Measurements from ENCODE around the gene FBRSL1. TPM values are rescaled to one million over a fixed set of nuclear protein-coding genes. Genes with fewer than 3 reads are reported as not detected.

Gene FBRSL1
- total and polyA plus RNA-seq, 9 donors: 6.9 to 72.9 (median 54.2) TPM

DNA sequence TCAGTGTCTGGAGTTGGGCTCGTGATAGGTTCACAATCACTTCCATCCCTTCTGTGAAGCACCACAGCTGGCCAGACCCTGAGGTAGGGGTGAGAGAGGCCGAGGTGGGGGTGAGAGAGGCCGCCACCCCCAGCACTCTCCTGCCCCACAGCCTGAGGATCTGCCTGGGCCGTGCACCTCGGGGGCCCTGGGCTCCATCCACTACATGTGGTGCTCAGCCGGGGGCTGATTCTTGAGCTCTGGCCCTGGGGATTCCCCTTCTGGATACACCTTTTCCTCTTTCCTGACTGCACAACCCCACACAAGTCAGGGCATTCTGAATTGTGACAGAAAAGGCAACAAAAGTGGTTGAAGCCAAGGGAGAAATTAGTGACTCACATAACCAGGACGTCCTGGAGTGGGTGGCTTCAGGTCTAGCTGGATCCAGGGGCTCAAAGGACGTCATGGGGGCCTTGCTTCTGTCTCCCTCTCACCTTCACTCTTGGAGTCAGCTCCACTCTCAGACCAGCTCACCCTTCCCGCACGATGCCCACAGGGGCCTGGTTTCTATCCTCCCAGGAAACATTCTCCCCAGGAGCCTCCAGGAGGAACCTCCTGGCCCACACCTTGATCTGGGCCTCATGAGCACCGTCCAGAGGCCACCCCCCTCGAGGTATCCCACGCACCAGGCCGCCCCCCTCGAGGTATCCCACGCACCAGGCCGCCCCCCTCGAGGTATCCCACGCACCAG is 12.1 kb upstream of the FBRSL1 start:
- peaks cover 14% of the 10 kb centered on the region for H3K27me3 ChIP-seq (ENCODE audit: control insufficient read depth, insufficient read depth, low read length)
- DNase-seq: no peak
- H3K9me3 ChIP-seq (replicated peaks; ENCODE audit: control insufficient read depth, low read depth, low read length): no peaks in the 10 kb centered on the region
- peaks cover 21% of the 10 kb centered on the region for H3K4me1 ChIP-seq (ENCODE audit: control insufficient read depth, insufficient read depth, low read length)
- no peak overlapping the region for H3K27ac ChIP-seq (ENCODE audit: low read length)
- WGBS (ENCODE audit: insufficient coverage): 86% methylated on average over 9 of the region's 19 CpGs
- H3K36me3 ChIP-seq (ENCODE audit: control insufficient read depth, insufficient read depth, low read length): no peaks in the 10 kb centered on the region
- H3K4me3 ChIP-seq (ENCODE audit: low read length): no peak overlapping the region

DNA sequence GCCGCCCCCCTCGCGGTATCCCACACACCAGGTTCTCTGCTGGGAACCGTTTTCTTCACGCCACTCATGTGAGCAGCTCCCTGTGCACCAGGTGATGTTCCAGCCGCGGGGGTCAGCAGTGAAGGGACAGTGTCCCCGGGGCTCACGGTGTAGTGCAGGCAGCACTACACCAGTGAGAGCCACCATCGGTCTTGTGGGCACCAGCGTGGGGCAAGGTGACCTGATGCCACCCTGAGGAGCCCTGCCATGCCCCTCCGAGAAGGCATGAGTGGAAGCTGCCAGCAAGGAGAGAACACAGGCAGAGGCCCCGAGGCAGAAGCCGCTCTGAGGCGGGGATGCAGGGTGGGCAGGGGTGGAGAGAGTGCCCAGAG is 11.5 kb upstream of the FBRSL1 start:
- Histone ChIP-seq H3K36me3 (ENCODE audit: control insufficient read depth, insufficient read depth, low read length) (no peaks in the 10 kb centered on the region), H3K27me3 (ENCODE audit: control insufficient read depth, insufficient read depth, low read length) (peaks cover 14% of the 10 kb centered on the region), H3K4me1 (ENCODE audit: control insufficient read depth, insufficient read depth, low read length) (peaks cover 21% of the 10 kb centered on the region), H3K4me3 (ENCODE audit: low read length) (no peak overlapping the region), H3K9me3 (replicated peaks; ENCODE audit: control insufficient read depth, low read depth, low read length) (no peaks in the 10 kb centered on the region), H3K27ac (ENCODE audit: low read length) (no peak overlapping the region)
- WGBS (ENCODE audit: insufficient coverage): 92% methylated on average over 15 of the region's 15 CpGs
- DNase-seq: no peak

DNA sequence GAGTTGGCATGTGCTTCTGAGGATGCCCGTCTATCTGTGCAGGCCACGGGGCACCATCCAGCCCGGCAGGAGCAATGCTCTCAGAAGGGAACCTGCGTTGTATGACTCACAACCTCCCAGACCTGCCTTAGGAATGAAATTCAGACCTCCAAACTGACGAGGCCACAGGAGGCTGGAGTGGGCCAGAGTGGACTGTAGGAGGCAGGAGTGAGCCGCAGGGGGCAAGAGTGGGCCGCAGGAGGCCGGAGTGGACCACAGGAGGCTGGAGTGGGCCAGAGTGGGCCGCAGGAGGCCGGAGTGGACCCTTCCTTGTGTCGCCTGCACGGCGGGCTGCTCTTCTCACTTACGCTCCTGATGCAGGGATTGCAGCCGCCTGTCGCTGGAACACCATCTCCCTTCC is 11.1 kb upstream of the FBRSL1 start:
- Histone ChIP-seq H3K9me3 (replicated peaks; ENCODE audit: control insufficient read depth, low read depth, low read length) (no peaks in the 10 kb centered on the region), H3K4me1 (ENCODE audit: control insufficient read depth, insufficient read depth, low read length) (peaks cover 21% of the 10 kb centered on the region), H3K4me3 (ENCODE audit: low read length) (no peak overlapping the region), H3K27me3 (ENCODE audit: control insufficient read depth, insufficient read depth, low read length) (peaks cover 14% of the 10 kb centered on the region), H3K27ac (ENCODE audit: low read length) (no peak overlapping the region), H3K36me3 (ENCODE audit: control insufficient read depth, insufficient read depth, low read length) (no peaks in the 10 kb centered on the region)
- 88% methylated on average over 9 of the region's 16 CpGs for WGBS (ENCODE audit: insufficient coverage)
- DNase-seq: no peak

DNA sequence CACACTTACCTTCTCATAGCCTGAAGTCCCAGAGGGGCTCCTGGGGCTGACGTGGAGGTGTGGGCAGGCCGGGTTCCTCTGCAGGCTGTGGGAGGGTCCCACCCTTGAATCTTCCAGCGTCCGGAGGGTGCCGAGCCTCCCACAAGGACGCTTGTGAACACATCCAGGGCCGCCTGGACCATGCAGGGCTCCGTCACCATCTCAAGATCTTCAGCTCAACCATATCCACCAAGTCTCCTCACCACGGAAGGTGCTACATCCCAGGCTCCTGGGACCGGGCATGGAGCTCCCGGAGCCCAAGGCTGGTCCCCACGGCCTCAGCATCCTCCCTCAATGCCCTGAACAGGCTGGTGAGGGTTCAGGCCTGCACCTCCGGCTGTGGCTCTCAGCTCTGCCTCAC is 10.7 kb upstream of the FBRSL1 start:
- H3K9me3 ChIP-seq (replicated peaks; ENCODE audit: control insufficient read depth, low read depth, low read length): no peaks in the 10 kb centered on the region
- peaks cover 21% of the 10 kb centered on the region for H3K4me1 ChIP-seq (ENCODE audit: control insufficient read depth, insufficient read depth, low read length)
- H3K4me3 ChIP-seq (ENCODE audit: low read length): no peak overlapping the region
- H3K36me3 ChIP-seq (ENCODE audit: control insufficient read depth, insufficient read depth, low read length): no peaks in the 10 kb centered on the region
- H3K27ac ChIP-seq (ENCODE audit: low read length): no peak overlapping the region
- WGBS (ENCODE audit: insufficient coverage): 90% methylated on average over 13 of the region's 13 CpGs
- H3K27me3 ChIP-seq (ENCODE audit: control insufficient read depth, insufficient read depth, low read length): peaks cover 14% of the 10 kb centered on the region
- no peak for DNase-seq

DNA sequence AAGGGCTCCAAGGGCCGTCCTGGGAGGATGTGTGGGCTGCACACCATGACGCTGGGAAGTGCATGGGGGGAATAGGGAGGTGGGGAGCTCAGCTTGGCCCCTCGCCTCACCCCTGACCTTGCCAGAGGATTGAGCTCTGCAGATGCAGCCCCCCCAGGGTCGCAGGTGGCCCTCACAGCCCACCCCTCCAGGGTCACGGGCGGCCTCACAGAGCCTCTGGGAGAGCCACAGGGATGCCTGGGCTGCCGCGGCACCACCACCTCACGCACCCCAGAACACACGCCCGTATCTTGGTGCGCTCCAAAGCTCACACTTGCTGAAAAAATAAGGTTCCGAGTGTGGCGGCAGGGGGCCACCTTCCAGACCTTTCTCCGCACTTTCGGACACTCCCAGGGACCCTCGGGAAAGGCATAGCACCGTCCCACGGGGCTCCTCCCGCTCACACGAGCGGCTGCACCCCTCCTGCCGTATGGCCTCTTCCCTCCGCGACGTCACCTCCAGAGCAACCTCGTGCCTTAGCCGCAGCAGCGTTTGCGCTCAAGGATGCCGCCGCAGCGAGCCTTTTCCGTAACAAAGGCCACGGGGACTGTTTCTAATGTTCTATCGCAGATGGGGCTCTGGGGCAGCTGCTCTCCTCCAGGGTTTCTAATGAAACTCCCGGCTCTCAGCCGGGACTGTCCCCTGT is 9.9 kb upstream of the FBRSL1 start:
- peaks cover 14% of the 10 kb centered on the region for H3K27me3 ChIP-seq (ENCODE audit: control insufficient read depth, insufficient read depth, low read length)
- no peak for DNase-seq
- H3K9me3 ChIP-seq (replicated peaks; ENCODE audit: control insufficient read depth, low read depth, low read length): no peaks in the 10 kb centered on the region
- H3K36me3 ChIP-seq (ENCODE audit: control insufficient read depth, insufficient read depth, low read length): no peaks in the 10 kb centered on the region
- H3K4me1 ChIP-seq (ENCODE audit: control insufficient read depth, insufficient read depth, low read length): peaks cover 21% of the 10 kb centered on the region
- 63% methylated on average over 33 of the region's 38 CpGs for WGBS (ENCODE audit: insufficient coverage)
- H3K4me3 ChIP-seq (ENCODE audit: low read length): no peak overlapping the region
- no peak overlapping the region for H3K27ac ChIP-seq (ENCODE audit: low read length)

DNA sequence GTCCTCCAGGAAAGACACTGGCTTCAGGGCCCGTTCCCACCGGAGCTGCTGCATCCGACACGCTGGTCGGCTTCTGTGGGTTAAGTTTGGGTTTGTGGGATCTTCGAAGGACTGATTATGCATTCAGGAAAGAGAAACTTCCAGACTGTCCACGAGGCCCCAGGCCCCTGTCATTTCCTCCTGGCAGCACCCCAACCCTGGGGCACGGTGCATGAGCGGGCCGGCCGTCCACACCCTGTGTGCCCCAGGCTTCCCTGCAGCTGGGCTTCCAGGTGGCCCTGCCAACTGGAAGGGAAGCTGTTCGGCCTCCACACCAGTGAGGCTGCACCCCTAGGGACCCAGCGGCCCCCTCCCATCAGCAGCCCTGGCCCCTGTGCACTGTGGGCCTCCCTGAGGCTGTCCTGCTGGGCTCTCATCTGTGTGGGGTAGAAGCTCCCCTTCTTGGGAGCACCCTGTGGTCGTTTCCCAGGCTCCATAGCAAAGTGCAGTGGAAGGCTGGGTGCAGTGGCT is 9.3 kb upstream of the FBRSL1 start:
- no peaks in the 10 kb centered on the region for H3K9me3 ChIP-seq (replicated peaks; ENCODE audit: control insufficient read depth, low read depth, low read length)
- H3K27ac ChIP-seq (ENCODE audit: low read length): no peak overlapping the region
- H3K4me1 ChIP-seq (ENCODE audit: control insufficient read depth, insufficient read depth, low read length): peaks cover 21% of the 10 kb centered on the region
- no peaks in the 10 kb centered on the region for H3K36me3 ChIP-seq (ENCODE audit: control insufficient read depth, insufficient read depth, low read length)
- WGBS (ENCODE audit: insufficient coverage): 67% methylated on average over 1 of the region's 14 CpGs
- H3K27me3 ChIP-seq (ENCODE audit: control insufficient read depth, insufficient read depth, low read length): peaks cover 14% of the 10 kb centered on the region
- H3K4me3 ChIP-seq (ENCODE audit: low read length): no peak overlapping the region
- no peak for DNase-seq

DNA sequence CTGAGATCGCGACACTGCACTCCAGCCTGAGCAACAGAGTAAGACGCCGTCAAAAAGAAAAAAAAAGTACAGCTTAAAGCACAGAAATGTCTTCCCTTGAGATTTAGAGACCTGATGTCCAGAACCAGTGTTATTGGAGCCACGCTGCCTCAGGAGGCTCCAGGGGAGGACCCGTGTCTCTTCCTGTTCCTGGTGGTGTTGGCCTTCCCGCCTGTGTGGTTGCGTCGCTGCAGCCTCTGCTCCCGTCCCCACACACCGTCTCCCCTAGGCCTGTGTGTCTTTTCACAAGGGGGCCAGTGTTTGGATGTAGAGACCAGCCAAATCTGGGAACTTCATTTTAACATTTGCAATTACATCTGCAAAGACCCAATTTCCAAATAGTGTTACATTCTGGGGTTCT is 8.6 kb upstream of the FBRSL1 start:
- H3K27me3 ChIP-seq (ENCODE audit: control insufficient read depth, insufficient read depth, low read length): peaks cover 14% of the 10 kb centered on the region
- DNase-seq: no peak
- 68% methylated on average over 6 of the region's 11 CpGs for WGBS (ENCODE audit: insufficient coverage)

DNA sequence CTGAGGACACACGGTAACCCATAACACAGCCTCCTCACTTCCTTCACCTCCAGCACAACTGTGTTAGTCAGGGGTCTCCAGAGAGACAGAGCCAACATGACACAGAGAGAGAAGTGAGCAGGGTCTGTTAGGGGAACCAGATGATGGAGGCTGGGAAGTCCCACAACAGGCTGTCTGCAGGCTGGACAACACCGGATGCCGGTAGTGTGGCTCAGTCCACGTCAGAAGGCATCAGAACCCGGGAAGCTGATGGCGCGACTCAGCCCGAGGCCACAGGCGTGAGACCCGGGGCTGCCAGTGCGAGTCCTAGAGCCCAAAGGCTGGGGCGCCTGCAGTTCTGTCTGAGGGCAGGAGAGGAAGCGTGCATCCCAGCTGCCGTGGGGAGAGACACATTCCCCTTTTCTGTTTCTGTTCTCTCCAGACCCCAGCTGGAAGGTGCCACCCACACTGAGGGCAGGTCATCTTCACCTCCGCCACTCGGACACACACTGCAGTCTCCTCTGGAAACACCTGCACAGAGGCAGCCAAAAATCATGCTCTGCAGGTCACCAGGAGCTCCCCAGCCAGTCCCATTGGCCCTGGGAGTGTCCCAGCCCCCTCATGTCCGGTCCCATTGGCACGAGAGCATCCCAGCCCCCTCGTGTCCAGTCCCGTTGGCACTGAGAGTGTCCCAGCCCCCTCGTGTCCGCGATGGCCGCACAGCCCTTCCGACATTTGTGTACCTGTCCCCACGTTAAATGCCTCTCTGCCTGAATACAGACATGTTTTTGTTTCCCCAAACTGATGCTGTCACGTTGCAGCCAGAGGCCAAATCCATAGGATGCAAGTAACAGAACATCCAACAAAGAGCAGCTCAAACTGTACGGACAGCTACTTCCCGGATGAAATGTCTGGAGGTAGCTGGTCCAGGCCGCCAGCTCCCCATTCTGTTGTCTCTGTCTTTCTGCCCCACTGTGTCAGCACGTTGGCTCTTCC is 7.9 kb upstream of the FBRSL1 start:
- Histone ChIP-seq H3K4me1 (ENCODE audit: control insufficient read depth, insufficient read depth, low read length) (peaks cover 16% of the 10 kb centered on the region), H3K27me3 (ENCODE audit: control insufficient read depth, insufficient read depth, low read length) (peaks cover 14% of the 10 kb centered on the region), H3K36me3 (ENCODE audit: control insufficient read depth, insufficient read depth, low read length) (no peaks in the 10 kb centered on the region), H3K4me3 (ENCODE audit: low read length) (no peak overlapping the region), H3K27ac (ENCODE audit: low read length) (no peak overlapping the region), H3K9me3 (replicated peaks; ENCODE audit: control insufficient read depth, low read depth, low read length) (no peaks in the 10 kb centered on the region)
- 82% methylated on average over 29 of the region's 31 CpGs for WGBS (ENCODE audit: insufficient coverage)
- DNase-seq: no peak

More for the DNA sequence above, 8.6 kb upstream of the FBRSL1 start:
- no peaks in the 10 kb centered on the region for H3K9me3 ChIP-seq (replicated peaks; ENCODE audit: control insufficient read depth, low read depth, low read length)
- no peaks in the 10 kb centered on the region for H3K36me3 ChIP-seq (ENCODE audit: control insufficient read depth, insufficient read depth, low read length)
- peaks cover 21% of the 10 kb centered on the region for H3K4me1 ChIP-seq (ENCODE audit: control insufficient read depth, insufficient read depth, low read length)
- H3K4me3 ChIP-seq (ENCODE audit: low read length): no peak overlapping the region
- H3K27ac ChIP-seq (ENCODE audit: low read length): no peak overlapping the region

DNA sequence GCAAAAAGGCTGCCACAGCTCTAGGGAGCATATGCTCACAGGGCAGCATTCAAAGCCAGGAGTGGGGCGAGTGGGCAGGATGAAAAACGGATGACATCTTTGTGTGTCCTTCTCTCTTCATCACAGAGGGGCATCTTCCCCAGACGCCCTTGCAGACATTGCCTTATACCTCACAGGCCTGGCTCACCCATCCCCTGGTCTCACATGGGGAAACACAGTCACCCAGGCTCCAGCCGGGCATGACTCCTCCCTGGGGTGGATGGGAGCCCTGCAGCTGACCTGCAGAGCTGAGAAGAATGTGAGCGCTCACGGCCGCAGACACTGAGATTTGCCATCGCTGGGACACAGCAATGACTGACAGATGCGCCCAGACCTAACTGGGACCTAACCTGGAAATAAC is 7.2 kb upstream of the FBRSL1 start:
- H3K27ac ChIP-seq (ENCODE audit: low read length): no peak overlapping the region
- peaks cover 14% of the 10 kb centered on the region for H3K27me3 ChIP-seq (ENCODE audit: control insufficient read depth, insufficient read depth, low read length)
- WGBS (ENCODE audit: insufficient coverage): 86% methylated on average over 9 of the region's 9 CpGs
- peaks cover 16% of the 10 kb centered on the region for H3K4me1 ChIP-seq (ENCODE audit: control insufficient read depth, insufficient read depth, low read length)
- no peaks in the 10 kb centered on the region for H3K36me3 ChIP-seq (ENCODE audit: control insufficient read depth, insufficient read depth, low read length)
- DNase-seq: no peak
- no peak overlapping the region for H3K4me3 ChIP-seq (ENCODE audit: low read length)
- H3K9me3 ChIP-seq (replicated peaks; ENCODE audit: control insufficient read depth, low read depth, low read length): no peaks in the 10 kb centered on the region

DNA sequence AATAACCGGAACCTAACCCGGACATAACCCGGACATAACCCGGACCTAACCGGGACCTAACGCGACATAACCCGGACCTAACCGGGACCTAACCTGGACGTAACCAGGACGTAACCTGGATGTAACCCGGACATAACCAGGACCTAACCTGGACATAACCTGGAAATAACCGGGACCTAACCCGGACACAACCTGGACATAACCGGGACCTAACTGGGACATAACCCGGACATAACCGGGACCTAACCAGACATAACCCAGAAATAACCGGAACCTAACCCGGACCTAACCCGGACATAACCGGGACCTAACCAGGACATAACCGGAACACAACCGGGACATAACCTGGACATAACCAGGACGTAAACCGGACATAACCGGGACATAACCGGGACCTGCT is 6.7 kb upstream of the FBRSL1 start:
- Histone ChIP-seq H3K36me3 (ENCODE audit: control insufficient read depth, insufficient read depth, low read length) (no peaks in the 10 kb centered on the region), H3K4me3 (ENCODE audit: low read length) (no peak overlapping the region), H3K4me1 (ENCODE audit: control insufficient read depth, insufficient read depth, low read length) (peaks cover 17% of the 10 kb centered on the region), H3K27me3 (ENCODE audit: control insufficient read depth, insufficient read depth, low read length) (peaks cover 14% of the 10 kb centered on the region), H3K9me3 (replicated peaks; ENCODE audit: control insufficient read depth, low read depth, low read length) (no peaks in the 10 kb centered on the region), H3K27ac (ENCODE audit: low read length) (no peak overlapping the region)
- DNase-seq: no peak
- 96% methylated on average over 27 of the region's 27 CpGs for WGBS (ENCODE audit: insufficient coverage)

Measured in muscle of leg (tissue), 11 donors.